Measurements from ENCODE around the gene SHC4.

DNA sequence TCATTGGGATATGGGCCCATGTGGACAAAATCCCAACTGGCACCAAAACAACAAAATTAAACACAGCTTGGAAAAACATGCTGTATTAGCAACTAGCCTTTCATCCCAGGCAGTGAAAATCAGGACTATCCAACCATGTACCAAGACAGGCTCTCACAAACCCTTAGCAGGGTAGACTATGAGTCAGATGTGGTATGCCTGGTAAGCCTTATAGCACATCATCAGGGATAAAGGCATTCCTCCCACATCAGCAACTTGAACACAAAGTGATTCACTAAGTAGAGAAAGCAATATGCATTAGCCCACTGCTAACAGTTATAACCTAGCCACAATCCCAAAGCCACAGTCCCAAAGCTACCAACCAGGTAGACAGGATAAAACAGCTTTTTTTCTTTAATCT, 160.9 kb downstream of the SHC4 start:
- TF ChIP-seq, protein P1, sequence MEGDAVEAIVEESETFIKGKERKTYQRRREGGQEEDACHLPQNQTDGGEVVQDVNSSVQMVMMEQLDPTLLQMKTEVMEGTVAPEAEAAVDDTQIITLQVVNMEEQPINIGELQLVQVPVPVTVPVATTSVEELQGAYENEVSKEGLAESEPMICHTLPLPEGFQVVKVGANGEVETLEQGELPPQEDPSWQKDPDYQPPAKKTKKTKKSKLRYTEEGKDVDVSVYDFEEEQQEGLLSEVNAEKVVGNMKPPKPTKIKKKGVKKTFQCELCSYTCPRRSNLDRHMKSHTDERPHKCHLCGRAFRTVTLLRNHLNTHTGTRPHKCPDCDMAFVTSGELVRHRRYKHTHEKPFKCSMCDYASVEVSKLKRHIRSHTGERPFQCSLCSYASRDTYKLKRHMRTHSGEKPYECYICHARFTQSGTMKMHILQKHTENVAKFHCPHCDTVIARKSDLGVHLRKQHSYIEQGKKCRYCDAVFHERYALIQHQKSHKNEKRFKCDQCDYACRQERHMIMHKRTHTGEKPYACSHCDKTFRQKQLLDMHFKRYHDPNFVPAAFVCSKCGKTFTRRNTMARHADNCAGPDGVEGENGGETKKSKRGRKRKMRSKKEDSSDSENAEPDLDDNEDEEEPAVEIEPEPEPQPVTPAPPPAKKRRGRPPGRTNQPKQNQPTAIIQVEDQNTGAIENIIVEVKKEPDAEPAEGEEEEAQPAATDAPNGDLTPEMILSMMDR (IDR thresholded peaks at IDR 0.05; ENCODE audit: insufficient read depth, low read length, poor library complexity, severe bottlenecking): no peak
- no peak for TF ChIP-seq EZH2phosphoT487 (conservative IDR thresholded peaks at IDR 0.05; ENCODE audit: low read length)

All from SU-DHL-6 (cell line).